Measurements from ENCODE around the gene SAXO2. TPM values are rescaled to one million over a fixed set of nuclear protein-coding genes. Genes with fewer than 3 reads are reported as not detected.
"Not testable (repeated sequence)": the region's sequence is repeated elsewhere in the genome, so short reads cannot be mapped to it uniquely, and the experiment has no call there.

The SAXO2 gene
- polyA plus RNA-seq, 1 donor (not counting 4 experiments of a cell fraction or from before 2014, with no cell fraction given), result 2.2 TPM

GRCh38 chr15:82239685-82240391, 22.8 kb upstream of the SAXO2 start:
- no peak overlapping the region for H3K9ac ChIP-seq (ENCODE audit: control insufficient read depth, extremely low read depth, insufficient read depth, low read length)
- H3K4me3 ChIP-seq (ENCODE audit: control insufficient read depth in 2 of 3, extremely low read depth in 1 of 3, insufficient read depth in 2 of 3, low read depth in 1 of 3, low read length in 3 of 3), result no peak overlapping the region
- H3K36me3 ChIP-seq (ENCODE audit: control insufficient read depth in 2 of 2, extremely low read depth in 1 of 2, insufficient read depth in 2 of 2, low read length in 2 of 2), result peaks cover 3 to 7% of the 10 kb centered on the region in 2 experiments
- H3K4me2 ChIP-seq (ENCODE audit: control insufficient read depth, extremely low read depth, insufficient read depth, low read depth, low read length), result no peak overlapping the region
- DNase-seq (ENCODE audit: low read depth, low spot score) (no peak), FAIRE-seq (no peak)
- no peaks in the 10 kb centered on the region for H3K27me3 ChIP-seq (ENCODE audit: control insufficient read depth, extremely low read depth, insufficient read depth, low read length)
- H2AFZ ChIP-seq (ENCODE audit: control insufficient read depth, low read length), result no peak overlapping the region
- no peaks in the 10 kb centered on the region for H4K20me1 ChIP-seq (ENCODE audit: control insufficient read depth, extremely low read depth, insufficient read depth, low read length)
- H3K4me1 ChIP-seq (ENCODE audit: control insufficient read depth, extremely low read depth, insufficient read depth, low read length), result peaks cover 4% of the 10 kb centered on the region
- H3K79me2 ChIP-seq (ENCODE audit: control insufficient read depth, insufficient read depth, low read length), result no peaks in the 10 kb centered on the region
- H3K9me3 ChIP-seq (ENCODE audit: control insufficient read depth, low read depth, low read length), result no peaks in the 10 kb centered on the region
- dilution Hi-C loops (cut with MboI; ENCODE audit: extremely low pct_ligation_motif_present, low sequenced_read_pairs), result no loop called here
- TF ChIP-seq CTCF (optimal IDR thresholded peaks at IDR 0.05 in 1 of 3, IDR thresholded peaks at IDR 0.05 in 1 of 3, conservative IDR thresholded peaks at IDR 0.05 in 1 of 3; ENCODE audit: extremely low read depth in 1 of 3, insufficient read depth in 2 of 3, low read length in 3 of 3) (no peak), EZH2 (IDR thresholded peaks at IDR 0.05; ENCODE audit: low read length) (no peak)
- H3K9me1 ChIP-seq (ENCODE audit: control insufficient read depth, extremely low read depth, insufficient read depth, low read length), result no peaks in the 10 kb centered on the region
- H3K27ac ChIP-seq (ENCODE audit: control insufficient read depth, insufficient read depth, low read length), result no peak overlapping the region

- H3K4me3 ChIP-seq (ENCODE audit: control insufficient read depth in 2 of 3, extremely low read depth in 1 of 3, insufficient read depth in 2 of 3, low read depth in 1 of 3, low read length in 3 of 3); H3K27me3 ChIP-seq (ENCODE audit: control insufficient read depth, extremely low read depth, insufficient read depth, low read length); H2AFZ ChIP-seq (ENCODE audit: control insufficient read depth, low read length); H3K36me3 ChIP-seq (ENCODE audit: control insufficient read depth in 2 of 2, extremely low read depth in 1 of 2, insufficient read depth in 2 of 2, low read length in 2 of 2); H3K4me1 ChIP-seq (ENCODE audit: control insufficient read depth, extremely low read depth, insufficient read depth, low read length); DNase-seq (ENCODE audit: low read depth, low spot score); dilution Hi-C loops (cut with MboI; ENCODE audit: extremely low pct_ligation_motif_present, low sequenced_read_pairs); H3K9me1 ChIP-seq (ENCODE audit: control insufficient read depth, extremely low read depth, insufficient read depth, low read length); H3K79me2 ChIP-seq (ENCODE audit: control insufficient read depth, insufficient read depth, low read length); H3K9me3 ChIP-seq (ENCODE audit: control insufficient read depth, low read depth, low read length); H4K20me1 ChIP-seq (ENCODE audit: control insufficient read depth, extremely low read depth, insufficient read depth, low read length); H3K9ac ChIP-seq (ENCODE audit: control insufficient read depth, extremely low read depth, insufficient read depth, low read length): not testable (repeated sequence)
- peak; percentile 61 for FAIRE-seq
- Histone ChIP-seq H3K27ac (ENCODE audit: control insufficient read depth, insufficient read depth, low read length) (peak overlapping the region; percentile 33), H3K4me2 (ENCODE audit: control insufficient read depth, extremely low read depth, insufficient read depth, low read depth, low read length) (peak overlapping the region; percentile 20)
Observed at GRCh38 chr15:82241836-82242499, 20.6 kb upstream of the SAXO2 start.

- H3K27me3 ChIP-seq (ENCODE audit: control insufficient read depth, extremely low read depth, insufficient read depth, low read length); H3K4me3 ChIP-seq (ENCODE audit: control insufficient read depth in 2 of 3, extremely low read depth in 1 of 3, insufficient read depth in 2 of 3, low read depth in 1 of 3, low read length in 3 of 3); DNase-seq (ENCODE audit: low read depth, low spot score); H3K9ac ChIP-seq (ENCODE audit: control insufficient read depth, extremely low read depth, insufficient read depth, low read length); H3K4me1 ChIP-seq (ENCODE audit: control insufficient read depth, extremely low read depth, insufficient read depth, low read length); H3K9me1 ChIP-seq (ENCODE audit: control insufficient read depth, extremely low read depth, insufficient read depth, low read length); H3K9me3 ChIP-seq (ENCODE audit: control insufficient read depth, low read depth, low read length); dilution Hi-C loops (cut with MboI; ENCODE audit: extremely low pct_ligation_motif_present, low sequenced_read_pairs); H2AFZ ChIP-seq (ENCODE audit: control insufficient read depth, low read length); H3K79me2 ChIP-seq (ENCODE audit: control insufficient read depth, insufficient read depth, low read length); FAIRE-seq; H4K20me1 ChIP-seq (ENCODE audit: control insufficient read depth, extremely low read depth, insufficient read depth, low read length); H3K27ac ChIP-seq (ENCODE audit: control insufficient read depth, insufficient read depth, low read length); H3K36me3 ChIP-seq (ENCODE audit: control insufficient read depth in 2 of 2, extremely low read depth in 1 of 2, insufficient read depth in 2 of 2, low read length in 2 of 2); H3K4me2 ChIP-seq (ENCODE audit: control insufficient read depth, extremely low read depth, insufficient read depth, low read depth, low read length): not testable (repeated sequence)
Observed at GRCh38 chr15:82243644-82244043, 19.0 kb upstream of the SAXO2 start.

- H3K36me3 ChIP-seq (ENCODE audit: control insufficient read depth in 2 of 2, extremely low read depth in 1 of 2, insufficient read depth in 2 of 2, low read length in 2 of 2); DNase-seq (ENCODE audit: low read depth, low spot score); H3K9me1 ChIP-seq (ENCODE audit: control insufficient read depth, extremely low read depth, insufficient read depth, low read length); H3K4me2 ChIP-seq (ENCODE audit: control insufficient read depth, extremely low read depth, insufficient read depth, low read depth, low read length); FAIRE-seq; H4K20me1 ChIP-seq (ENCODE audit: control insufficient read depth, extremely low read depth, insufficient read depth, low read length); H3K79me2 ChIP-seq (ENCODE audit: control insufficient read depth, insufficient read depth, low read length); dilution Hi-C loops (cut with MboI; ENCODE audit: extremely low pct_ligation_motif_present, low sequenced_read_pairs); H3K9me3 ChIP-seq (ENCODE audit: control insufficient read depth, low read depth, low read length); H3K27ac ChIP-seq (ENCODE audit: control insufficient read depth, insufficient read depth, low read length); H3K4me3 ChIP-seq (ENCODE audit: control insufficient read depth in 2 of 3, extremely low read depth in 1 of 3, insufficient read depth in 2 of 3, low read depth in 1 of 3, low read length in 3 of 3); H3K27me3 ChIP-seq (ENCODE audit: control insufficient read depth, extremely low read depth, insufficient read depth, low read length); H2AFZ ChIP-seq (ENCODE audit: control insufficient read depth, low read length); H3K4me1 ChIP-seq (ENCODE audit: control insufficient read depth, extremely low read depth, insufficient read depth, low read length); H3K9ac ChIP-seq (ENCODE audit: control insufficient read depth, extremely low read depth, insufficient read depth, low read length): not testable (repeated sequence)
Observed at GRCh38 chr15:82245956-82246355, 16.7 kb upstream of the SAXO2 start.
